Measurements from ENCODE around the gene NUFIP2. TPM values are rescaled to one million over a fixed set of nuclear protein-coding genes. Genes with fewer than 3 reads are reported as not detected.

The NUFIP2 gene
- total and polyA plus RNA-seq, 2 donors (not counting 3 experiments of a cell fraction or from before 2014, with no cell fraction given), result 27.2 to 51.1 TPM

DNA sequence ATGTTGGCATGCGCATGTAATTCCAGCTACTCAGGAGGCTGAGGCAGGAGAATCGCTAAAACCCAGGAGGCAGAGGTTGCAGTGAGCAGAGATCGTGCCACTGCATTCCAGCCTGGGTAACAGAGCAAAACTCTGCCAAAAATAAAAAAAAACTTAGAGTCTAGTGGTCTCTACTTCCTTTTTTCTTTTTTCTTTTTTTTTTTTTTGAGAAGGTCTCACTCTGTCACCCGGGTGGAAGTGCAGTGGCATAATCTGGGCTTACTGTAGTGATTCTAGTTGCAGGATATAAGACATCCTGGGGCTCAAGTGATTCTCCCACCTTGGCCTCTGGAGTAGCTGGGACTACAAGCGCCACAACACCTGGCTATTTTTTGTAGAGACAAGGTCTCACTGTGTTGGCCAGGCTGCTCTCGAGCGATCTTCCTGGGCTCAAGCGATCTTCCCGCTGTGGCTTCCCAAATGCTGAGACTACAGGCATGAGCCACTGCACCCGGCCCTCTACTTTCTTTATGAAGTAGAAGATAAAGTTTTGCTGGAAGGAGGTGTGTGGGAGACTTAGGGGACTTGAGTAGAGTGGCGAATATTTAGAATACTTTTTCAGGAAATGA lies 48.3 kb upstream of the NUFIP2 start:
- POLR2A ChIA-PET, result no interaction called here

More for the DNA sequence above, 48.3 kb upstream of the NUFIP2 start:
- H3K27me3 ChIP-seq (ENCODE audit: control insufficient read depth in 2 of 2, insufficient read depth in 2 of 2, low read length in 2 of 2), result peaks cover 11 to 14% of the 10 kb centered on the region in 2 experiments
- no peak overlapping the region for H3K4me3 ChIP-seq (replicated peaks in 1 of 3; ENCODE audit: insufficient read depth in 1 of 3, low read depth in 1 of 3, low read length in 3 of 3)
- H3K9me3 ChIP-seq (replicated peaks; ENCODE audit: control insufficient read depth, insufficient read depth, low read length), result no peaks in the 10 kb centered on the region
- H4K20me1 ChIP-seq (replicated peaks; ENCODE audit: control insufficient read depth, extremely low read depth, insufficient read depth, low read length), result no peaks in the 10 kb centered on the region
- DNase-seq (ENCODE audit: low read depth, low spot score), result no peak
- intact Hi-C loops (cut with micrococcal nuclease) (no loop called here), dilution Hi-C loops (cut with MboI; ENCODE audit: extremely low pct_ligation_motif_present, low sequenced_read_pairs) (no loop called here)
- TF ChIP-seq GATA2 (IDR thresholded peaks at IDR 0.05; ENCODE audit: insufficient read depth, insufficient read length, low read depth, low read length) (no peak), FOS (IDR thresholded peaks at IDR 0.05; ENCODE audit: borderline replicate concordance, insufficient read depth, low read length) (no peak), EZH2 (IDR thresholded peaks at IDR 0.05; ENCODE audit: borderline replicate concordance, low read depth, low read length, severe bottlenecking) (no peak), JUN (IDR thresholded peaks at IDR 0.05; ENCODE audit: borderline replicate concordance, insufficient read depth, insufficient read length, low read depth) (no peak), MYC (IDR thresholded peaks at IDR 0.05; ENCODE audit: low read depth, low read length) (no peak), CTCF (IDR thresholded peaks at IDR 0.05; ENCODE audit: extremely low read depth in 1 of 2, insufficient read depth in 1 of 2, low read depth in 1 of 2, low read length in 2 of 2) (no peak), MAX (IDR thresholded peaks at IDR 0.05; ENCODE audit: insufficient read depth, insufficient read length) (no peak), POLR2AphosphoS5 (IDR thresholded peaks at IDR 0.05; ENCODE audit: insufficient read depth, low read depth, low read length) (no peak), POLR2A (IDR thresholded peaks at IDR 0.05; ENCODE audit: low read depth, low read length) (no peak)
- H3K4me2 ChIP-seq (ENCODE audit: insufficient read depth, low read length), result no peak overlapping the region
- CTCF ChIA-PET, result no interaction called here
- H3K27ac ChIP-seq (ENCODE audit: insufficient read depth, low read depth, low read length), result no peak overlapping the region
- H3K79me2 ChIP-seq (ENCODE audit: control insufficient read depth, insufficient read depth, low read length), result no peaks in the 10 kb centered on the region
- no TSS peak for BruUV-seq (replicated peaks)
- H3K4me1 ChIP-seq (ENCODE audit: control insufficient read depth, extremely low read depth, insufficient read depth, low read length), result no peaks in the 10 kb centered on the region
- no peaks in the 10 kb centered on the region for H3K9me1 ChIP-seq (replicated peaks; ENCODE audit: control insufficient read depth, extremely low read depth, insufficient read depth, low read length)
- no peak overlapping the region for H2AFZ ChIP-seq (ENCODE audit: low read depth, low read length)
- H3K9ac ChIP-seq (replicated peaks; ENCODE audit: extremely low read depth, insufficient read depth, low read length), result no peak overlapping the region
- no peak for FAIRE-seq
- no peaks in the 10 kb centered on the region for H3K36me3 ChIP-seq (ENCODE audit: control insufficient read depth in 2 of 2, extremely low read depth in 1 of 2, insufficient read depth in 2 of 2, low read length in 2 of 2)
